Measurements from ENCODE around the gene F7.

F7 gene

DNA sequence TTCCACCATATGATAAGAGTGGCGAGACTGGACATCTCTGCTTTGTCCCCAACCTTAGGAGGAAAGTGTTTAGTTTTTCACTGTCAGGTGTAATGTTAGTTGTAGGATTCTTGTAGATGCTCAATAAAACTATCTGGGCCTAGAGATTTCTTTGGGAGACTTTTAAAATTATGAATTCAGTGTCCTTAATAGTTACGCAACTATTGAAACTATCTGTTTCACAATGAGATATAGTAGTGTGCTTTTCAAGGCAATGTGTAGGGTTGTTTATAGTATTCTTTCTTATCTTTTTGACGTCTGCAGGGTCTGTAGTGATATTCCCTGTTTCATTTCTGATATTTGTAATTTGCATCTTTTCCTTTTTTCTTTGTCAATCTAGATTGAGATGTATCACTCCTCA is 33.2 kb upstream of the F7 start:
- ChIA-PET POLR2A (ENCODE audit: low non-redundant PET) (no interaction called here), CTCF (no interaction called here)
- no peak overlapping the region for H3K27ac ChIP-seq
- DNase-seq (ENCODE audit: low spot score): no peak
- TF ChIP-seq, protein P1, sequence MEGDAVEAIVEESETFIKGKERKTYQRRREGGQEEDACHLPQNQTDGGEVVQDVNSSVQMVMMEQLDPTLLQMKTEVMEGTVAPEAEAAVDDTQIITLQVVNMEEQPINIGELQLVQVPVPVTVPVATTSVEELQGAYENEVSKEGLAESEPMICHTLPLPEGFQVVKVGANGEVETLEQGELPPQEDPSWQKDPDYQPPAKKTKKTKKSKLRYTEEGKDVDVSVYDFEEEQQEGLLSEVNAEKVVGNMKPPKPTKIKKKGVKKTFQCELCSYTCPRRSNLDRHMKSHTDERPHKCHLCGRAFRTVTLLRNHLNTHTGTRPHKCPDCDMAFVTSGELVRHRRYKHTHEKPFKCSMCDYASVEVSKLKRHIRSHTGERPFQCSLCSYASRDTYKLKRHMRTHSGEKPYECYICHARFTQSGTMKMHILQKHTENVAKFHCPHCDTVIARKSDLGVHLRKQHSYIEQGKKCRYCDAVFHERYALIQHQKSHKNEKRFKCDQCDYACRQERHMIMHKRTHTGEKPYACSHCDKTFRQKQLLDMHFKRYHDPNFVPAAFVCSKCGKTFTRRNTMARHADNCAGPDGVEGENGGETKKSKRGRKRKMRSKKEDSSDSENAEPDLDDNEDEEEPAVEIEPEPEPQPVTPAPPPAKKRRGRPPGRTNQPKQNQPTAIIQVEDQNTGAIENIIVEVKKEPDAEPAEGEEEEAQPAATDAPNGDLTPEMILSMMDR (conservative IDR thresholded peaks at IDR 0.05; ENCODE audit: low read depth): no peak

DNA sequence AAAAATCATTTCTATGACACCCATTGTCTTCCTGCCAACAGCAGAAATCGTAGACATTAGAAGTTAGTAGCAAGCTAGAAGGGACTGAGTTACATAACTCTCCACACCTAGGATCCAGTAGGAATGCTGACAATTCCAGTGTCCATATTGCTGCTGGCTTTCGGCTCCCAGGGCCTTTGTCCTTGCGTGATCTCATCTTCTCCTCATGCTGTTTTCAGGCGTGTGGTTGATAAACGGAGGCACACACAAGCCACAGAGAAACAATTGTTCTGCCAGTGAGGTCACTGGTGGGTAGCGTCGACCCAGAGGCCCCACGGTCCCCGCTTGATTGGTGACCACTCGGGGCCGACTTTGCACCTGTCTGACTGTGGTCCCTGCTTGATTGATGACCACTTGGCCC is 31.6 kb upstream of the F7 start:
- H3K27ac ChIP-seq: no peak overlapping the region
- DNase-seq (ENCODE audit: low spot score): no peak
- ChIA-PET CTCF (no interaction called here), POLR2A (ENCODE audit: low non-redundant PET) (no interaction called here)
- TF ChIP-seq, protein P1 (conservative IDR thresholded peaks at IDR 0.05; ENCODE audit: low read depth): no peak

DNA sequence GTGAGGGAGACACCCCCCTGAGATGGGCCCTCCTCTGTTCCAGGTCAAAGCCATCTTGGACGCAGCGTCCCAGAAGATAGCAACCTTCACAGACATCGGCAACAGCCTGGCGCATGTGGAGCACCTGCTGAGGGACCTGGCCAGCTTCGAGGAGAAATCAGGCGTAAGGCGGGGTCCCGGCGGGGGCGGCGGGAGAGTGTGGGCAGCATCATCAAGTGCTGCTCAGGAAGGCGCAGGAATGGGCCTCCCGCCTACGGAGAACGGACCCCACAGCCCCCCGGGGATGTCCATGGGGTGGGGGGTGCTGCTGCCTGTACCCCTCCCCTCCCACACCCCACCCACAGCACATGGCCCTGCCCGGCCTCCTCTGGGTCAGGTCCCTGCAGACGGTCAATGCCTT is 31.2 kb upstream of the F7 start:
- no peak for DNase-seq (ENCODE audit: low spot score)
- ChIA-PET POLR2A (ENCODE audit: low non-redundant PET) (no interaction called here), CTCF (no interaction called here)
- TF ChIP-seq, protein P1 (conservative IDR thresholded peaks at IDR 0.05; ENCODE audit: low read depth): no peak
- H3K27ac ChIP-seq: no peak overlapping the region

DNA sequence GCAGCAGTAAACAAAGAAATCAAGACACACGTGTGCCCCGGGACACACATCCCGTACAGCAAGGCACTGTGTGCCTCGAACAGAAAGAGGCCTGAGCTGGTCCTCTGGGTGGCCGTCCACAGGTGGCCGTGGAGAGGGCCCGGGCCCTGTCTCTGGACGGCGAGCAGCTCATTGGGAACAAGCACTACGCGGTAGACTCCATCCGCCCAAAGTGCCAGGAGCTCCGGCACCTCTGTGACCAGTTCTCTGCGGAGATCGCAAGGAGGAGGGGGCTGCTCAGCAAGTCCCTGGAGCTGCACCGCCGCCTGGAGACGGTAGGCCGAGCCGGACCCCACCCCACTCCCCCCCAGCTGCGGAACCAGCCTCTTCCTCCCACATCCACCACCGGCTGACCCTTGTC is 30.7 kb upstream of the F7 start:
- DNase-seq (ENCODE audit: low spot score): no peak
- TF ChIP-seq, protein P1 (conservative IDR thresholded peaks at IDR 0.05; ENCODE audit: low read depth): no peak
- POLR2A ChIA-PET (ENCODE audit: low non-redundant PET): no interaction called here
- CTCF ChIA-PET: interaction anchor here (0.6 kb wide), 1 partner anchor 34 kb away, joined by 3 read pairs; no protein-coding TSS in a partner anchor
- H3K27ac ChIP-seq: no peak overlapping the region

DNA sequence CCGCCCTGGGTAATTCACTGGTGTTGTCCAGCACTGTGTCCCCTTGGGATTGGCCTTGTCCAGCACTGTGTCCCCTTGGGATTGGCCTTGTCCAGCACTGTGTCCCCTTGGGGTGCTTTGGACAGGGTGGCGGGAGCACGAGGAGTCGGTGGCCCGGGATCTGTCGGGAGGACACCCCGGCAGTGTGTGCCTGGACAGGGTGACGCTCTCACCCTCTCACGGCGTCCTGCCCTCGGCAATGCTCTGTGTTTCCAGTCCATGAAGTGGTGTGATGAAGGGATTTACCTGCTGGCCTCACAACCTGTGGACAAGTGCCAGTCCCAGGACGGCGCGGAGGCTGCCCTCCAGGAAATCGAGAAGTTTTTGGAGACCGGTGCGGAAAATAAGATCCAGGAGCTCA is 29.9 kb upstream of the F7 start:
- CTCF ChIA-PET: no interaction called here
- POLR2A ChIA-PET (ENCODE audit: low non-redundant PET): no interaction called here
- no peak for DNase-seq (ENCODE audit: low spot score)

DNA sequence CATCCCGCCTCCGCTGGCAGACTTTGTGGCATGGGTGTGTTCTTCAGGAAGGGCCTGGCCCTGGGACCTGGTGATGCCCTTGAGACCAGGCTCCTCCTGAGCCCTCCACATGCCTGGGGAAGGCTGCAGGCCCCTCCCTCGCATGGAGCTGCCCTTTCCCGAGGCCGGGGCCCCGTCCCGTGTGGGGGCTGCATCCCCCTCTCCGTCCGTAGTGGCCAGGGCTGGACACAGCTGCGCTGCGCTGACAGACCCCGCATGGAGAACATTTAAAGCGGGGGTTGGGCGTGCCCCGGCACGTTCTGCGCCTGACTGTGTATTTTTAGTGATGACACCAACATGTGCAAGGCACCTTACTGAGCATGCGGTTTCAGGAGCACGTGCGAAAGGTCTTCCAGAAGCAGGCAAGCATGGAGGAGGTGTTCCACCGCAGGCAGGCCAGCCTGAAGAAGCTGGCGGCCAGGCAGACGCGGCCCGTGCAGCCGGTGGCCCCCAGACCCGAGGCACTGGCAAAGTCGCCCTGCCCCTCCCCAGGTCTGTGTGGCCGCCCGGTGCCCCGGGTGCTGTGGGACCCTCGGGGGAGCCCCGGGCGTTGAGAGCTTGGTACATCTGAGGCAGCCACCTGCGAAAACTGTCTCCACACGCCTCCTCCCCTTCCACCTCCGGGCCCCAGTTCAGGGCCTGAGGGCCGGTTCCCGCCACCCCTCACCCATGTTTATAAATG is 28.8 kb upstream of the F7 start:
- CTCF ChIA-PET: no interaction called here
- TF ChIP-seq, protein P1 (conservative IDR thresholded peaks at IDR 0.05; ENCODE audit: low read depth): no peak
- no peak overlapping the region for H3K27ac ChIP-seq
- DNase-seq (ENCODE audit: low spot score): no peak
- POLR2A ChIA-PET (ENCODE audit: low non-redundant PET): no interaction called here

More for the DNA sequence above, 29.9 kb upstream of the F7 start:
- H3K27ac ChIP-seq: no peak overlapping the region
- TF ChIP-seq, protein P1 (conservative IDR thresholded peaks at IDR 0.05; ENCODE audit: low read depth): no peak
